WTC11 (cell line): ENCODE measurements around the gene DPYSL5. TPM values are rescaled to one million over a fixed set of nuclear protein-coding genes. Genes with fewer than 3 reads are reported as not detected.

ENCODE experiments used
- ATAC-seq: fragments of 200-7000 bp; cut with Tn5 transposase; 2 replicates; pipeline ENCODE4 v1.10.0; 2021; ENCODE audit warnings: mild to moderate bottlenecking, moderate library complexity
- CTCF ChIA-PET: fragments of 300-600 bp; sonication (Branson Sonifier 250); formaldehyde crosslinking; loops from one replicate; lab custom pipeline; 2021; ENCODE audit warnings: antibody characterized with exemption; lab: Charles Lee
- POLR2A ChIA-PET: fragments of 350-600 bp; sonication (Branson Sonifier 250); formaldehyde crosslinking; loops from one replicate; lab custom pipeline; 2021; ENCODE audit warnings: antibody characterized with exemption; lab: Charles Lee
- DNase-seq: peaks from one replicate; pipeline ENCODE4 v3.0.0; 2021; ENCODE audit warnings: low spot score
- H3K27ac Mint-ChIP-seq: 2 replicates; pipeline ENCODE4 v1.8.0; 2021; ENCODE audit warnings: mixed read lengths
- H3K27me3 Mint-ChIP-seq: 2 replicates; pipeline ENCODE4 v1.8.0; 2021; ENCODE audit warnings: low read depth, mild to moderate bottlenecking, moderate library complexity, mixed read lengths
- H3K36me3 Mint-ChIP-seq: 2 replicates; pipeline ENCODE4 v1.8.0; 2021; ENCODE audit warnings: mixed read lengths
- H3K4me1 Mint-ChIP-seq: 2 replicates; pipeline ENCODE4 v1.8.0; 2022; ENCODE audit warnings: mixed read lengths
- H3K4me3 Mint-ChIP-seq: 2 replicates; pipeline ENCODE4 v1.8.0; 2021; ENCODE audit warnings: mild to moderate bottlenecking, moderate library complexity, mixed read lengths
- H3K9me3 Mint-ChIP-seq: 2 replicates; pipeline ENCODE4 v1.8.0; 2021; ENCODE audit warnings: mixed read lengths
- ARID4B ChIP-seq: sonication (generic); formaldehyde crosslinking; IDR thresholded peaks from 2 replicates; pipeline ENCODE4 v1.8.0; 2023; ENCODE audit warnings: missing genetic modification reagents, mild to moderate bottlenecking, borderline replicate concordance
- CDX4 ChIP-seq: fragments of 250-450 bp; sonication (Bioruptor Pico); IDR thresholded peaks from 2 replicates; pipeline ENCODE4 v1.9.0; 2021; ENCODE audit warnings: moderate library complexity, mild to moderate bottlenecking, inconsistent platforms, borderline replicate concordance
- CREM ChIP-seq: sonication (generic); formaldehyde crosslinking; IDR thresholded peaks from 2 replicates; pipeline ENCODE4 v1.8.1; 2022; ENCODE audit warnings: mild to moderate bottlenecking, missing genetic modification reagents, moderate library complexity
- E2F1 ChIP-seq: sonication (generic); formaldehyde crosslinking; IDR thresholded peaks from 2 replicates; pipeline ENCODE4 v1.8.0; 2022; ENCODE audit warnings: mild to moderate bottlenecking, missing genetic modification reagents
- ETV6 ChIP-seq: sonication (generic); formaldehyde crosslinking; IDR thresholded peaks from 2 replicates; pipeline ENCODE4 v1.8.1; 2022; ENCODE audit warnings: mild to moderate bottlenecking, missing genetic modification reagents
- GABPB1 ChIP-seq: sonication (generic); formaldehyde crosslinking; IDR thresholded peaks from 2 replicates; pipeline ENCODE4 v1.8.1; 2023; ENCODE audit warnings: mild to moderate bottlenecking, missing genetic modification reagents
- GRHL2 ChIP-seq: fragments of 250-450 bp; sonication (Bioruptor Pico); IDR thresholded peaks from 2 replicates; pipeline ENCODE4 v1.8.0; 2022; ENCODE audit warnings: mild to moderate bottlenecking, moderate library complexity; ENCODE audit not compliant: insufficient replicate concordance, severe bottlenecking
- HMGXB4 ChIP-seq: sonication (generic); formaldehyde crosslinking; IDR thresholded peaks from 2 replicates; pipeline ENCODE4 v1.8.1; 2023; ENCODE audit warnings: mild to moderate bottlenecking, moderate library complexity, missing genetic modification reagents
- JAZF1 ChIP-seq: fragments of 250-450 bp; sonication (Bioruptor Pico); IDR thresholded peaks from 2 replicates; pipeline ENCODE4 v1.9.0; 2021; ENCODE audit warnings: moderate library complexity, mild to moderate bottlenecking, inconsistent platforms
- KAT7 ChIP-seq: sonication (generic); formaldehyde crosslinking; IDR thresholded peaks from 2 replicates; pipeline ENCODE4 v1.8.1; 2023; ENCODE audit warnings: missing genetic modification reagents, mild to moderate bottlenecking, borderline replicate concordance
- NR2C2 ChIP-seq: sonication (generic); formaldehyde crosslinking; IDR thresholded peaks from 2 replicates; pipeline ENCODE4 v1.8.0; 2022; ENCODE audit warnings: mild to moderate bottlenecking, missing genetic modification reagents
- PRDM15 ChIP-seq: sonication (generic); formaldehyde crosslinking; IDR thresholded peaks from 2 replicates; pipeline ENCODE4 v1.8.0; 2022; ENCODE audit warnings: missing genetic modification reagents
- PRRX2 ChIP-seq: fragments of 250-450 bp; sonication (Bioruptor Pico); IDR thresholded peaks from 2 replicates; pipeline ENCODE4 v1.8.0; 2021; ENCODE audit warnings: mild to moderate bottlenecking
- TCF7 ChIP-seq: sonication (generic); formaldehyde crosslinking; IDR thresholded peaks from 2 replicates; pipeline ENCODE4 v1.8.0; 2022; ENCODE audit warnings: mild to moderate bottlenecking, low read depth, missing genetic modification reagents, moderate library complexity
- TEAD1 ChIP-seq: sonication (generic); formaldehyde crosslinking; IDR thresholded peaks from 2 replicates; pipeline ENCODE4 v1.8.0; 2022; ENCODE audit warnings: mild to moderate bottlenecking, missing genetic modification reagents
- TP53 ChIP-seq: sonication (generic); formaldehyde crosslinking; IDR thresholded peaks from 2 replicates; pipeline ENCODE4 v1.8.1; 2023; ENCODE audit warnings: mild to moderate bottlenecking, missing genetic modification reagents
- ZNF121 ChIP-seq: sonication (generic); formaldehyde crosslinking; IDR thresholded peaks from 2 replicates; pipeline ENCODE4 v1.8.0; 2023; ENCODE audit warnings: missing genetic modification reagents
- ZNF219 ChIP-seq: sonication (generic); formaldehyde crosslinking; IDR thresholded peaks from 2 replicates; pipeline ENCODE4 v1.8.0; 2023; ENCODE audit warnings: missing genetic modification reagents, mild to moderate bottlenecking, borderline replicate concordance
- ZNF396 ChIP-seq: fragments of 250-450 bp; sonication (Bioruptor Pico); IDR thresholded peaks from 2 replicates; pipeline ENCODE4 v1.8.0; 2021; ENCODE audit warnings: mild to moderate bottlenecking, moderate library complexity, borderline replicate concordance
- ZNF416 ChIP-seq: fragments of 250-450 bp; sonication (Bioruptor Pico); IDR thresholded peaks from 2 replicates; pipeline ENCODE4 v1.9.0; 2021; ENCODE audit warnings: mild to moderate bottlenecking, inconsistent platforms
- ZNF423 ChIP-seq: fragments of 250-450 bp; sonication (Bioruptor Pico); IDR thresholded peaks from 2 replicates; pipeline ENCODE4 v2.1.2; 2022; ENCODE audit warnings: mild to moderate bottlenecking, moderate library complexity
- total RNA-seq: library from RNA; stranded (reverse); gene quantifications from 3 replicates; pipeline ENCODE4 v1.2.3, GENCODE V29; 2021

Gene DPYSL5
- total RNA-seq, 1 experiment from 2014 or later, result 12.1 TPM

GRCh38 chr2:26905341-26906198 is 57.6 kb downstream of the DPYSL5 start (continued):
- TF ChIP-seq PRDM15 (CRISPR knock-in tag) (no peak), TP53 (no peak), ZNF121 (CRISPR knock-in tag) (no peak), ARID4B (CRISPR knock-in tag) (no peak), CDX4 (no peak), HMGXB4 (CRISPR knock-in tag) (no peak), CREM (CRISPR knock-in tag) (no peak), GRHL2 (CRISPR knock-in tag) (no peak), E2F1 (CRISPR knock-in tag) (no peak), ZNF423 (CRISPR knock-in tag) (no peak), TEAD1 (CRISPR knock-in tag) (no peak), NR2C2 (no peak), GABPB1 (no peak)
- TF ChIP-seq, all 79 proteins: peak for 0

- no peaks in the 10 kb centered on the region for H3K36me3 Mint-ChIP-seq
- H3K4me3 Mint-ChIP-seq, result no peak overlapping the region
- H3K27me3 Mint-ChIP-seq, result peaks cover 3% of the 10 kb centered on the region; the same call in 1 of the 2 replicates
- peaks cover 18% of the 10 kb centered on the region for H3K4me1 Mint-ChIP-seq
- ChIA-PET CTCF (interaction anchor here (2.5 to 2.9 kb wide), 2 partner anchors 15 to 35 kb away, joined by 9 to 14 read pairs; no protein-coding TSS in a partner anchor), POLR2A (no interaction called here)
- no peaks in the 10 kb centered on the region for H3K9me3 Mint-ChIP-seq
- no peak overlapping the region for H3K27ac Mint-ChIP-seq
- no peak for ATAC-seq
- DNase-seq, result no peak
- TF ChIP-seq TCF7 (CRISPR knock-in tag), result no peak
- no peak for TF ChIP-seq PRRX2 (CRISPR knock-in tag)
- no peak for TF ChIP-seq ZNF396 (CRISPR knock-in tag)
- no peak for TF ChIP-seq CREM (CRISPR knock-in tag)
- no peak for TF ChIP-seq KAT7 (CRISPR knock-in tag)
- TF ChIP-seq JAZF1 (CRISPR knock-in tag), result no peak
- TF ChIP-seq ETV6, result no peak
- TF ChIP-seq ZNF416, result no peak
- TF ChIP-seq ZNF219, result no peak
Measured at GRCh38 chr2:26907416-26907815, 59.5 kb downstream of the DPYSL5 start.
